NCI-H1694 (cell line): Measurements from ENCODE around the gene PSKH1.
A peak's percentile ranks its signal among the peaks of the same experiment; 100 is the strongest.
"Not testable (repeated sequence)": the region's sequence is repeated elsewhere in the genome, so short reads cannot be mapped to it uniquely, and the experiment has no call there.

Experiments used
- DNase-seq: peaks from one replicate; lab custom pipeline; 2025; lab: John Stamatoyannopoulos, UW

PSKH1 gene

GRCh38 chr16:67961551-67961957, 68.5 kb downstream of the PSKH1 start:
- no peak for DNase-seq

DNA sequence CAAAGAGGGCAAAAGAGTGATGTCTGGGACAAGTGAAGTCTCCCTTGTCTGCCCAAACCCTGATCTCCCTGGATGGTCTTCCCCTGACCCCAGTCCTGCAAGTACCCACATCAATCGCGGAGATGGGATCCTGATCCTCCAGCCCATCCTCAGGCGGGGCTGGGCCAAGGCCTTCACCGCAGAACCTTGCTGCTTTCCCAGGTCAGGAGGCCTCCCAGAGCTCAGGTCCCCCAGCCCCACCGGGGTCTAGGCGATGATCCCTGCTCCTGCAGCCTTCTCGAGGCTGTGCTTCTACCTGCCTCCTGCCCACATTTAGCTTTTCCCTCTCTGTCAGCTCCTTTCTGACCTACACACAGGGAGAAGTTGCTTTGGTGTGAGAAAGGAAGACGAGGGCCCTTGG, 69.1 kb downstream of the PSKH1 start:
- no peak for DNase-seq

- DNase-seq = no peak
Observed at GRCh38 chr16:67963292-67963661, 70.2 kb downstream of the PSKH1 start.

- no peak for DNase-seq
Observed at GRCh38 chr16:67963662-67964321, 70.7 kb downstream of the PSKH1 start.

DNA sequence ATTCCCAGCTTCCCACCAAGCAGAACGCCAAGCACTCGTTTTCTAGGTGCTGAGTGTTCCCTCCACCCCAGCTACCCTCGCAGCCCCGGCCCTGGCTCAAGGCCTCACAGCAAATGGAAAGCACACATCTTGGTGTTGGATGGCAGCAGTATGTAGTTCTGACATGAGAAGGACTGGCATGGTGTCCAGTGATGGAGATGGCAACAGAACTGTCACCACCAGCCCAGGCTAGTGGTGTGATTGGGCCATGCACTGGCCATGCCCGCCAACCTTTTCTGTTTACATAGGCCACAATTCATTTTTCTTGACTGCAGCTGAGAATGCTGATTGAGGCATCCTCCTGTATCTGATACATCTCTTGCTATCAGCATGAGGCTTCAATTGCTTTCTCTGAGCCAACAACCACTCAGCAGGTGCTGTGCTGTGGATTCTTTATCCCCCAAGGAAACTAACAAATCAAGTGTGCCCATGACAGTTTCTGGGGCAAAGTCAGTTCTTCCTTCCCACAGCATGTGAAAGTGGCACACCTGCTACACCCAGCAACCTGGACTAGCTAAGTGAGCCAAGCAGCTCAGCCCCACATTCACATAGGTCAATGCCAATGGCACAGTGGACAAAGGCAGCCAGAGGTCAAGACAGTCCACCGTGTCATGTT, 71.5 kb downstream of the PSKH1 start:
- DNase-seq = no peak

GRCh38 chr16:67965668-67966548, 72.9 kb downstream of the PSKH1 start:
- no peak for DNase-seq

- DNase-seq = no peak
Observed at GRCh38 chr16:67966549-67967182, 73.6 kb downstream of the PSKH1 start.

DNA sequence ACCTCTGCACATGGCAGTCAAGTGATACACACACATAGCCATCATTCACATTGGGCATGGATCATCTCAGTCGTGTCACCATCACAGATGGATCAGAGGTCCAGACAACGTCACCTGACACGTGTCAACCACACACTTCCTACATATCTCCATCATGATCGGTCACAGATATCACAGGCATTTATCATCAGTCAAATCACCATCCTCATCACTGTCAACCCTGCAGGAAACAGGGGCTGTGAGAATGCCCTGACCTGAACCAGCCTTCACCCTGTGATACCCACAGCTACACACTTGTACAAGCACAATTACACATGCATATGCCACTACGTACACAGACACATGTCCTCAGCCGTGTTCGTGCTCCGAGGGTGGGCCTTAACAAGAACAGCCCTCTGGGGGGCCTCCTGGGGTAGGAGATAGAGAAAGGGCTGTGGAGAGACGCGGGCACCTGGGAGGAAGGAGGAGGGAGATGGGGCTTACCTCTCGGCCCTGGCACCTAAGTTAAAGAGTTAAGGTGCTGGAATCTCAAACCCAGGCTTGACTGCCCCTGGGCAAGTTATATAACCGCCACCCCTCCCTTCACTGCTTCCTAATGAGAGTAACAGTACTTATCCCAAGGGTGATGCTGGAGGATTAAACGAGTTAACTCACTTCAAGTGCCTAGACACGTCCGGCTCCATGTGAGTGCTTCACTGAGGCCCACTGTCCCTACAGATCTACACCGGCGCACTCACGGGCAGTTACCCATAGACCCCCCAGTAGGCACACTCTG, 74.3 kb downstream of the PSKH1 start:
- no peak for DNase-seq

DNA sequence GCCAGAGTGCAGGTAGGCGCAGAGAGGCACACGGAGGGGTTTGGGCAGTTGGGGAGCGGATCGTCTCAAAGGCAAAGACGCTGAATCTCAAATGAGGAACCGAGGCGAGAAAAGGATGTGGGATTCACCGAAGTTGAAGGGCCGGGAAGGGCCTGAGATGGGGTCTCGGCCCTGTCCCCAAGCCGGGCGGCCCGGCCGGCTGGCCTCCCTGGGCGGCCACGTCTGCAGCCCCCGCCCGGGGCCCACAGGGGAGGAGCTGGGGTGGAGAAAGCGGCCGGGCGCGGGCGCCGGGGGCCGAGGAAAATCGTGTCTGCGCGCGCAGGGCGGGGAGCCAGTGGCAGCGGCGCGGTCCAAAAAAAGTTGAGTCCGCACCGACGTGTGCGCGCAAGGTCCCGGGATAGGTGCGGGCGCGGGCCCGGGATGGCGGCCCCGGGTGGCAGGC, 74.9 kb downstream of the PSKH1 start:
- DNase-seq = no peak

DNA sequence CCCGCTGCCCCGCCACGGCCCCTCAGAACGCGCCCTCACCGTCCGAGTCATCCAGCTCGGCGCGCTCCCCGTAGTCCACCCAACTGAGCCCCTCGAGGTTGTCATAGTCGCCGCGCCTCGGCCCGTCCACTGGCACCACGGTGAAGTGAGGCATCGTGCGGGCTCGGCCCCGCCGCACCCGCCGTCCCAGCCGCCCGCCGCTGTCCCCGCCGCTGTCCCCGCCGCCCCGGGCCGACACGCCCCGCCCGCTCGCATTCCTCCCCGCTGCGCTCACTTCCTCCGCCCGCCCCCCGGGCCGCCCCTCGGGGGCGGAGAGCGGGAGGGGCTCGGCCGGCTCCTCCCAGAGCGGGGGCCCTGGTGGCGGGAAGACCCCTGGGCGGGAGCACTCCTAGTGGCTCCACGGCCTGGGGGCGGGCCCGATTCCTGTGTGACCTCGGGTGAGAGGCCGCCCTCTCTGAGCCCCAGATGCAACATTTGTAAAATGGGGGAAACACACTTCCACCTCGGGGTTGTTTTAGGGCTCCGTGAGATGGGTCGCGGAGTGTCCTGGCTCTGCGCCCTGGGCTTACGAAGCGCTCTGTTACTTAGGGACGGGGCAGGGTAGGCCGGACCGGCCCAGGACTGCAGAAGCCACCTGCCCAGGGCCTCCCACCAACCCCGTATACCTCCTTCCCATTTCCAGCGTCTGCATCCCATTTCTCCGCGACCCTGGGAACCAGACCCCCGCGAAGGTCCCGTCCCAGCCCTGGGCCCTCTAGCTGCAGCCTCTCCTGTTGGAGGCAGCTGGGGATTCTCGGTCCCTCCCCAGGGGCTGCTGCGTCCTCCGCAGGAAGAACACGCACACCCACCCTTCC, 75.6 kb downstream of the PSKH1 start, which contains the start of gene SLC12A4:
Gene SLC12A4, minus strand, starts transcription at position 238 of the 854 bp plus-strand sequence. Its CDS starts 84 bp downstream, at position 154.
- DNase-seq = peak; percentile 29

DNA sequence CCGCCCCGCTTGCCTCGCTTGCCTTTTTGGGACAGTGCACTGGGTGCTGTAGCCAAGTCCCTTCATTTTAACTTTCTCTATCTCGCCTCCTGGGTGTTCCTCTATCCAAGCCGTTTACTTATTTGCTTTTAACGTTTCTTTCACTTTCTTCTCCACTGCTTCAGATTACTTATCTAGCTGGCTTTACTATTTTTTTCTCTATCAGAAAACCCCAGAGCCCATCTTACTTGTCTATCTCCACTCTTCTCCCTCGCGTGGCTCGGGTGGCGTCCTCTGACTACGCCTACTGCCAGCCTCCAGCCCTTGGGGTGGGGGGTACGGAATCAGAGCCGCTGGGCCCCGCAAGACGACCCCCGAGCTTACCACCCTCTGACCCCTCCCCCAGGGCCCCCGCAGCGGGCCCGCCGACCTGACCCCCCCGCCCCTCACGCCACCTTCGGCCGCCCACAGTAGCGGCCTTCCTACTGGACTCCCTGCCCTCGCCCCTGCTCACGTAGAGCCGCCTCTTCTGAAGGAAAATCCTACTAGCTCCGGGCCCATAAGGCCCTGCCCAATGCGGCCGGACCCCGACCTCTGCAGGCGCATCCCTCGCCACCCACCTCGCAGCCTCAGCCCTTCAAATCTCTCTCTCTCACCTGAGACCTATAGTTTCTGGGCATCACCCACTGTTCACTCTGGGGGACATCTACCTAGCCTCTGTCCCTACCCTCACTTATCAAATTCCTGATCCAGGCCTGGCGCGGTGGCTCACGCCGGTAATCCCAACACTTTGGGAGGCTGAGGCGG, 76.4 kb downstream of the PSKH1 start:
- DNase-seq = no peak

- no peak for DNase-seq
Observed at GRCh38 chr16:67971111-67971510, 78.1 kb downstream of the PSKH1 start.

- DNase-seq = not testable (repeated sequence)
Observed at GRCh38 chr16:67972285-67972684, 79.2 kb downstream of the PSKH1 start.

GRCh38 chr16:67975321-67976105, 82.5 kb downstream of the PSKH1 start:
- no peak for DNase-seq

DNA sequence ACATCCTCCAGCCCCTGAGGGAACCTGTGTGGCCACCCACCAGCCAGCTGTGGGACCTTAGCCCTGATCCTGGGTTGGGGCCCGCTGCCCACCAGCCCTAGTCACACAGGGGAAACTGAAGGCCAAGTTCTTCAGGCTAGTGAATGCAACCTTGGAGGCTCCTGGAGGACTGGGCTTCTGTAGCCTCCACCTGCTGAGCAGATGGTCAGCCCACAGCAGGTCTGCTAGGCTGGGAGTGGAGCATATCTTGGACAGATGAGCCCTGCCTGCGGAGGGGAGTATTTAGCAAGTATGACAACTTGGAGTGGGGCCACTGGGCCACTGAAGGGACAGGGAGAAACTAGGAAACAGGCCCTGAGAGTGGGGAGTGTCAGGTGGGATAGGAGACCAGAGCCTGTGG, 83.2 kb downstream of the PSKH1 start:
- no peak for DNase-seq

GRCh38 chr16:67977005-67977404, 84.0 kb downstream of the PSKH1 start:
- no peak for DNase-seq

DNA sequence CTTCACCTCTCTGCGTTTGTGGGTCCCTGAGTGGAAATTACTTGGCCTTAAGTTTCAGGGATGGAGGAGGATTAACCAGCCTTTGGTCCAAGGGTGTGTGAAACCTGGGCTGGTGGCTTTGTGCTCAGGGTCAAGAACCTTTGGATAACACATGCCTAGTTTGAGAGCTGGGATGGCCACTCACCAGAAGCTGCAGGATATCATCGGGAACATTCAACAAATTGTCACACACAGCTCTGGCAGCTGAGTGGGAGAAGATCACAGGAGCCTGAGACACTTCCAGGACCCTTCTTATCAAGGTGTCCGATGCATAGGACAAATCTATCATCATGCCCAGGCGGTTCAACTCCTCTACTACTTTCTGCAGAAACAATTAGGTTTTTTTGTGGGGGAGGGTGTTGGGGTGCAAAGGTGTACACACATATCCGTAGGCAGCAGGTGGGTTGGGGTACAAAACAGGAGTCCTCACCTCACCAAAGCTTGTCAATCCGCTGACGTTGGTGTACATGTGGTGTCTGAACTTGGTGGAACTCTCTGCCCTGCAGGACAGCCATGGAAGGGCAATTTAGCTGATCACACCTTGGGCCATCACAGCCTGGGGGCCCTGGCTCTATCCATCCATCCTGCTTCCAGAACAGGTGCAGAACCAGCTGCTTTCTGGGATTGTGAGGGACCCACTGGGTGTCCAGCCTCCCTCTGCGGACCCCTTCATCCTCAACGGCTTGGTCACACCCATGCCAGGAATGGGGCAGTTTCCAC, 84.6 kb downstream of the PSKH1 start:
- DNase-seq = no peak
